HG03135 (cell line): ENCODE measurements around the gene C1orf141.
"Not testable (repeated sequence)": the region's sequence is repeated elsewhere in the genome, so short reads cannot be mapped to it uniquely, and the experiment has no call there.

Experiments used
- ATAC-seq: cut with Tn5 transposase; IDR thresholded peaks from one replicate; pipeline ENCODE4 v1.9.1; 2021; ENCODE audit warnings: mild to moderate bottlenecking, moderate library complexity; ENCODE audit not compliant: unreplicated experiment

The C1orf141 gene

DNA sequence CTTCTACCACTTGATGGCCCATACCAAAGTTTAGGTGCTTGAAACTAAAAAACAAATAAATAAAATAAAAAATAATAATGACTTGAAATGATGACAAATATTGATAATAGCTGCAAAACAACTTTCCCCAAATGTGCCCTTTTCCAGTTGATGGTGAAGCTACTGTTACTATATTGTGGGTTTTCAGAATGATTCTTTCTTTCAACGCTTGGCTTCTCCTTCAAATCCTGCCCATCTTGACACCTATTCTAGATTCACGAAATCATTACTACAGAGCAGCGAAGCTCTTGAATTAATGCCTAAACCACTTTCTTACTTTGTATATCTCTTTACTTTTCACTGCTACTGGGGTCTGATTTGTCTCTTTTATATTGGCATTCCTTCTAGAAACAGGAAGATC lies 9.2 kb upstream of the C1orf141 start:
- no peak for ATAC-seq

DNA sequence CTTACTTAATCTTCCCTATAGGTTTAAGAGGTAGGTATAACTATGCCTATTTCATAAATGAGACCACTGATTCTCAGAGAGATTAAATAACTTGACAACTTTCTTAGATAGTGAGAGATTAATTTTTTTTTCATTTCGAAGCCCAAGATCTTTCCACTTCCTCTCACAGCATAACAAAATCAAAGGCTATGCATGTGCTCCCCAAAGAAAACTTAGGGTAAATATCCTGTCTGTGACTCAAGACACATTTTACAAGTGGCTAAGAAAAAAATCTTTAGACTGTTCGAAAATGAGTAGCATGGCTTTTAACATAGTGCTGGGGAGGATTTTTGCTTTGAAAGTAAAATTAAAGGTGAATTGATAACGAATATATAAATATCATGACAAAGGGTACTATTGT lies 8.2 kb upstream of the C1orf141 start:
- no peak for ATAC-seq

DNA sequence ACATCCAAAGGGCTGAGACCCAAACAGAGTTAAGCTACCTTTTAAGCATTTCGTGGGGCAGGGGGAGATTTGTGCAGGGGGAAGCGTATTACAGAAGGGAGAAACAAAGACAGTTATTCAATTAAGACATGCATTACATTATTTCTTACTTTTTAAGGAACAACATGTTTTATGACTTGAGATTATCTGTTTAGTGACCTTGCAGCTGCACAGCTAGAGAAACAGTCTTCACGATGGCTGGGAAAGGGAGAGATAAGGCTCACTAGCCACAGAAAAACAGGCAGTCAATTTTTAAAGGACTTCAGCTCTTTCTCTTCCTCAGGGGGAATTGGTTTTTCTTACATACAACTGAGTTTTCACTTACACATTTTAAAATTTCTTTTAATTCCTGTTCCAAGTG lies 7.1 kb upstream of the C1orf141 start:
- ATAC-seq: not testable (repeated sequence)

DNA sequence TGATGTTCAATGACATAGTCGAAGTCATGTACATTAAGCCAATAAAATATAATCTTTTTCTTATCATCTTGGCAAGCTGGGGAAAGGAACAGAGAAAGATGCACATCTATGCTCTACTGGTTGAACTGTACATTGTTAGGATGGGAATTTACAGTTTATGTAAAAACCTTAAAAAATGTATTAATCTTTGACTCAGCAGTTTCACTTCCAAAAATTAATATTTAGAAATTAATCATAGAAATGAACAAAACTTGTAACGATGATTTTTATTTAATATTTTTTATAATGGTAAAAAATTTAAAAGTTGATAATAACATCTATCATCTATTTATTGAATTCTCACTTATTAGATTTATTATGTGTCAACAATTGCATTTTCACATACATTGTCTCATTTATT lies 5.7 kb upstream of the C1orf141 start:
- no peak for ATAC-seq

DNA sequence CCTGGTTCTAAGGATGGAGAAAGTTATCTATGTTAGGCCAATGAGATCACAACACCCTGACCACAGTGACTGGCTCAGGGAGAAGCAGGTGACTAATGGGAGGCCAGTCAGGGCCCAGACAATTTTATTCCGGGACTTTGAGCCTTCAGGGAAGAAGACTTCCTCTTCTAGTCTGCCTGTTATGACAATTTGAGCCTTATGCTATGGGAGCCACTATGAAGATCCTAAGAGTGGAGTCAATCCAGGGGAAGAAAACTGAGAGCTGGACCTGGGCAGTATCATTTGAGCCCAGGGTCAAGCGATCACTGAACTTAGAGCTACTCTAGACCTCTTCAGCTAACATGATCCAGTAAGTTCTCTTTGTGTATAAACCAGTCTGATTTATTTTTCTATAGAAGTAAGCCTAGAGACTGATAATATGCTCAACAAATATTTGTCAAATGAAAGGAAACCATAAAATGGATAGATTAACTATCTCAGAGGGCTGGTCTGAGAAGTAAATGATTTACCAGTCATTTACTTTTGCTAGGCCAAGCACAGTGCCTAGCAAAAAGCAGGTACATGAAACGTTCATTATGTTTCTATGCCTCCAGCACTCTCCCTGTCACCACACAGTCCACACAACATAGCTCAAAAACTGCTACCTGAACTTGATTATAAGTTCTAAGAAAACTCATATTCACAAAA lies 4.2 kb upstream of the C1orf141 start:
- no peak for ATAC-seq

DNA sequence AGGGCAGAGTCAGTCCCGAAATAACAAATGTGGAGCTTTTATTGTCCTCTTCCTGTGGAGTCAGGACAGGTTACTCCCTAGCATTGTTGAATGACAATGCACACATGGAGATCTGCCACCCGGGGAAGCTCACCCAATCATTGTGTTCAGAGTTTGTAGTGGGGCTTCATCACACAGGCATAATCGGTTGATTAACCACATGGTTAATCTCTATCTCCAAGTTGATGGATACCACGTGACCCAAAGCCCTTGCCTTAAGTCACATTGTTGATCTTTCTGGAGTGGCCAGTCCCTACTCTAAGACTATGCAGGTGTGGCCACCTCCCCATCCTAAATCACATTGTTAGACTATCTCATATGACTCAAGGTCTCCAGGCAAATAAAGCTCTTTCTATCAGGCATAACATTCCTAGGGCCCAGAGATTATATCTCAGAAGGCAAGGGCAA lies 2.6 kb upstream of the C1orf141 start:
- no peak for ATAC-seq

DNA sequence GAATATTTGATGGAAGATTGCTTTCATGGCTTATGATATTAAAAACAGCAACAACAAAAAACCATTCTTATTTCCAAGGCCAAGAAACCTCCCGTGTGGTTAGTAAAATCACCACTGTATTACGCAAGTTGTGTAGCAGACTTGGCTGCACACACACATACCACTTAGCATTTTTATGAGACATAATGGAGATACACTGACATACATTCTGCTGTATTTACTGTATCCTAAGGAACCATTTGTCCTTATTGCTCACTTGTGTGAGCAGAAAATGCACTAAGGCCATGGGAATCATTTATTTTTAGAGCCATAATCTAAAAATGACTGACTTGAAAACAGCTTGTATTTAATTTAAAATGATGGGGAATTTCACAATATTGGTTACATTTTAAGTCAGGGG lies 584 bp upstream of the C1orf141 start:
- ATAC-seq: no peak

DNA sequence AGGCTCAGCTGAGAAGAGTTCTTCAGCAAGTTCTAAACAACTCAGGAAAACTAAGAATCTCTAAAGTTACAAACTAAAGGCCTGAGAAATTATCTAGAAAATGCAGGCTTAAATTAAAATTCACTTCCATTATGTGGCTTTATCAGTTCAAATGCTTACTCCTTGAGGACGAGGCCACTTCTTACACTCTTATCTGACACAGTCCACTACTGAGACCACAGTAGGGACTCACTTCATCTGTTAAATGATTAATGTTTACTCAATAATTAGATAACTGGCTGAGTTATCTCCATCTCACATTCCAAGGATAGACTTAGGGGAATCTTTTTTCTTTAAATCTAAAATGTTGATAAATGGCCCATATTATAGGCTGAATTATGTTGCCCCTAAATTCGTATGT lies 1.6 kb downstream of the C1orf141 start:
- ATAC-seq: no peak

DNA sequence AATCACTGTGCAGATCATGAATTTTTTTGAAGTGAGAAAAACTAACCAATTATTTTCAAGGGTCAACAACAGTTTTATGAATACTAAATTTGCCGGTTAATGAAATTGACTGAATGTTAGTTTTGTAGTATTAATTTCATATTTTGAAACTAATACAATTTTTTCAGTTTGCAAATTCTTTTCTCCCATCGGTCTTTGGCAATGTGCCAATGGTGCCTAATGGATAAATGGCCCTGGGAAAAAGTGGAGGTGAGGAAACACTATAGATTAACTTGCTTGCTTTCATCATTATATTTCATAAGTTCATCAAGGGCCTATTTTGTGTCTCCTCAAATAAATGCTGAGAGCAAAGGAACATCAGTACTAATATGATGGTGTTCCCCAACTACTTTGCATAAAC lies 4.1 kb downstream of the C1orf141 start:
- no peak for ATAC-seq

DNA sequence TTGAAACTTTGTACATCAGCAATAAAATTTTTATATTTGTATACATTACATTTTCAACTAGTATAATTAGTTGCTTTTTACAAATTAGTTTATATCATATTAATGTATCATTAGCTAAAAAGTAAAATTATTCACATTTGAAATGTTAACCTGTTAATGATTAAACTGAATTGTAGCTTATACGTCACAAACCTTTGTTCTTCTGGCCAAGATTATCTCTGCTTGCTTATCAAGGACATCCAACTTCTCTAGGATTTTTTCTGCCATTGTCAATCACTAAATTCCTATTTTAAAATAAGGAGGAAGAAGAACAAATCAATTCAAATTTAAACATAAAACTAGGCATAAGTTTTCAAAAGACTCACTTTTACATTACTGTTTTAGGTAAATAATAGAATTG lies 7.8 kb downstream of the C1orf141 start:
- ATAC-seq: no peak

DNA sequence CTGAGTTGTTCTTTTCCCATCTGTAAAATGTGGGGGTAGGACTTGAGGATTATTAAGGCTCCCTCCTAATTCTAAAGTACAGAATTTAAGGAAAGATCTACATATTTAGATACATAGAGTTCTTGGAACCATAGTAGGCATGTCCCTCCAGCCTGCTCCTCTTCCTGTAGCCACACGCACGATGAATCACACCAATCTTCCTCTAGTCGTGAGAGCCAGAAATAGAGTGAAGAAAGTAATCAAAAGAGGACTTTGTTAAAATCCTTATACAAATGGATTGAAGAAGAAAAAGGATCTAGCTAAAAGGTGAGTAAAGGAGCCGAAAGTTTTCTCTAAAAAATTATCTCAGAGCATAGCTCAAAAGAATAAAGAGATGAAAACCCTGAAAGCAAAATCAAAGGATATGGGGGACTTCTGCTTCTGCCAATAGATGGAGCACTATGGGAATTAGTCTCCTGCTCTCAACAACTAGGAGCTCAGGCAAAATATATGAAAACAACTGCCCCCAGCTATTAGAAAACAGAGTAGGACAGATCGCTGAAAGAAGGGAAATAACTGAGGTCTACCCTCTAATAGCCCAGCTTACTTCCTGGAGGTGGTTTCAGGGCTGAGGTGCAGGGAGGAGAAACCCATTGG lies 8.5 kb downstream of the C1orf141 start:
- no peak for ATAC-seq

DNA sequence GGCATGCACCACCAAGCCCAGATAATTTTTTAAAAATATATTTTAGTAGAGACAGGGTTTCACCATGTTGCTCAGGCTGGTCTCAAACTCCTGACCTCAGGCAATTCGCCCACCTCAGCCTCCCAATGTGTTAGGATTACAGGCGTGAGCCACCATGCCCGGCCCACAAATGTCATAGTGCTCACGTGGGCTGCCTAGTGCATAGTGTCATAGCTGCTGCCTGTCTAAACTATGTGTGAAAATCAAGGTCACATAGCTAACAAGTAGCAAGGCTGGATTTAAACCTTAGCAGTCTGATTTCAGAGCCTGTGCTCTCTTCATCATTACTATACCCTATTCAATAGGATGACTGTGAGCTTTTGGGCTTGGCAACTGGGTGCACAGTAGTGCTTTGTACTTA lies 10.3 kb downstream of the C1orf141 start:
- ATAC-seq: no peak

DNA sequence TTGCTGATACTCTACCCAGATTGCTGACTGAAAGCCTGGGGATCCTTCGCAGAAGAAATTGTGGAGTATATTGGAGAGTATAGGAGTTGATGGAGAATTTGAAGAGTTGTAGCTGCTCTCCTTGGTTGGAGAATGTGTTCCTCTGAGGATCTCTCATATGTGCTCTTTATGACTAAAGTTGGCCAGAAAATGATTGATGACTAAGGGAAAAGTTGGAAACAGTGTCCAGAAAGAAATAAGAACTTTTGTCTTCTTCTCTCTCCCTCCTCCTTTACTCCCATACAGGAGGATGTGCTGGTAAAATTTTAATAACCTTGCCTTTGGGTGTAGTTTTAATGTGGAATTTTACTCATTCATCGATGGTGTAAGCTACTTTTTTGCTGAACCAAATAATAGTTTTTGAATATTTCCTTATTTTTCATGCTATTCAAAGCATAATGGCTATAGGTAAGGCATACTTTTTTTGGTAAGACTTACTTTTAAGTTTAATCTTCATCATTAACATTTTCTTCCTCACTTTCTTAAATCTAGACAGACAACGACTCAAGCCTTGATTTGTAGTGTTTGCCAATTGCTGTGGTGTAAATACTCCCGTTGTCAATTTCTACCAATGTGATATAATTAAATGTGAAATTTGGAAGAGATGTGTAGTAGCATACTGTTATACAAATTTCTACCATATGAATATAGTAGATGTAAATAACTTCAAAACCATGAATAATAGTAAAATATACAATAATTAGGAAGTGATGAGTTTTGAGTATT lies 13.7 kb downstream of the C1orf141 start:
- no peak for ATAC-seq

DNA sequence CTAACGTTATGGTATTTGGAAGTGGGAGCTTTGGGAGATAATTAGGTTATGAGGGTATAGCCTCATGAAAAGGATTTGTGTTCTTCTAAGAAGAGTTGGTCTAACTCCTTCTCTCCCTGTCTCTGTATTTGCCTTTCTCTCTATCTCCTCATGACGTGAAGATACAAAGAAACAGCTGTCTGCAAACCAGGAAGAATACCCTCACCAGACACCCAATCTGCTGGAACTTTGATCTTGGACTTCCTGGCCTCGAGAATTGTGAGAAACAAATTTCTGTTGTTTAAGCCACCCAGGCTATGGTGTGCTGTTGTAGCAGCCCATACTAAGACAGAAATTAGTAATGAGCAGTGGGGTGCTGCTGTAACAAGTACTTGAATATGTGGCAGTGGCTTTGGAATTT lies 16.1 kb downstream of the C1orf141 start:
- ATAC-seq: no peak

DNA sequence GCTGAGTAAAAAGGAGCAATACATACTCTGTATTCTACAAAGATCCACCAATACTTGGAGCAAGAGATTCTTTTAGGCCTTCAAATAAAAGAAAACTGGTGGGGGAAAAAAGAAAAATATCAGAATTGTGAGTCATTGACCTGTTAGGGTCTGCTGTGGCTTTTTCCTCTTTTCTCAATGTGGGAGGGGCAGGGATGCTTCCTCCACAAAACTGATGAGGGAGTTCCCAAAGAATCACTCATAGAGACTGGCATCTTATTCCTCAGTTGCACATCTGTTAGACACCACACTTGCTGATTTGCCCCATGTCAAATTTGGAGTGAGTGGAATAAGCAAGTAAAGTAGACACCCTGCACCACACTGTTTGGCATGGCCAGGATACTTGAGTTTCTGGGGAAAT lies 16.6 kb downstream of the C1orf141 start:
- ATAC-seq: no peak

DNA sequence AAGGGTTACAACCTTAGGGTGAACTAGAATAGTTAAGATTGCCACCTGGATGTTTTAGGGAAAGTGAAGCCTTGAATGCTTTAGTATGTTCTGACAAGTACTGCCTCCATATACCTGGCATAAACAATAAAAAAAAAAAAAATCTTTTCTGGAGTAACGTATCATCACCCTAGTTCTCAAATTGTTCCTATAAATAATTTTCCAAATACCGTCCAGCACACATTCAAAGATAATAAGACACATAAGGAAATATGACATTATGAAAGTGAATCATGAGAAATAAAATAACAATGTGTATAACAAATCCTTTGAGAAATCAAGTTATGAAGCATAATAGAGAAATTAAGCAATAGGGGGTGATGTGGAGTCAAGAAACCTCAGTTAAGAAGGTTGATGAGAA lies 20.6 kb downstream of the C1orf141 start:
- ATAC-seq: no peak

DNA sequence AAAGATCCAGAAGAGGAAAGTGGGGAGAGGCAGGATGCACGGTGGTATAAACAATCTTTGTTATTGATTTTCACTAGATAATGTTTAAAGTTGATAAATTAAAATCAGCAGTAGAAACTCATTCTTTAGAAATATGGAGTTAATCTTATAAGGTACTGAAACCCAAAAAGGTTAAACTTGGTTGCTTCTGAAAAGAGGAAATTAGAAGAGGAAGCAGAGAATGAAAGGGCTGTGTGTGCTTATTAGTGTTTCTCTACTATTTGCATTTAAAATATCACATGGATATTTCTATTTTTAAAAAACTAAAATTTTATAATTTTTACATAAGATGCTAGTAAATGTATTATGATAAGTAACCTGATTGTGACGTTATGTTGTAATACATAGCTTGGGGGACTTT lies 24.4 kb downstream of the C1orf141 start:
- ATAC-seq: peak; percentile 46

DNA sequence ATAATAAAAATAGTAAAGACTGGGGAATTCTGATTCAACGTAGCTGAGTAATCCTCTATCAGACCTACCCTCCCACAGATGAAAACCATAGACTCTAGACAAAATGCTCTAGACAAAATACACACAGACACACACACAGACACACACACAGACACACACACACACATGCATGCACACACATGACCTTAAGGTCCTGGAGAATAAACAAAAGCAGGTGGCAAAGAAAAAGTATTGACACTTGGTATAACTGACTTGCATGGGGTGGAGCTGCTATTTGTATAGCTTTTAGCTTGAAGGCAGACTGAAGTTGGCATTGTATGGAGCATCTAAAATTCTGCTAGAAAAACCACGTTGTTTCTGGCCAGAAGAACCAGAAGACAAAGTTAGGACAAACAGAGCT lies 29.3 kb downstream of the C1orf141 start:
- ATAC-seq: no peak

DNA sequence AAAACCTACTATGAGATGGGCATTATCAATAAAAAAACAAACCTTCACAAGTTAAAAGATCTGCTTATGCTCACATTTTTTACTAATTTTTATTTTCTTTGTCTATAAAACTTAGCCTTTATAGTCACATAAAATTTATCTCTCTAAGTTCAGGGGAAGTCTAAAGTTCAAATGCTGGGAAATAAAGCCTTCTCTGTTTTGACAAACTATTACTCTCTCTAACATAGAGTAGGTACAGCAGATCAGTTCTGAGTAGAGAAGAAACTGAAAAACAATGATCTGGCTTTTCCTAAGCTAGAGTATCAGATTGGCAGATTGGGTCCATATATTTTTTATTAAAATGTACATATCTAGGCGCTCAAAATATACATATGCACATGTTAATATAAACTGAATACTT lies 31.2 kb downstream of the C1orf141 start:
- no peak for ATAC-seq

DNA sequence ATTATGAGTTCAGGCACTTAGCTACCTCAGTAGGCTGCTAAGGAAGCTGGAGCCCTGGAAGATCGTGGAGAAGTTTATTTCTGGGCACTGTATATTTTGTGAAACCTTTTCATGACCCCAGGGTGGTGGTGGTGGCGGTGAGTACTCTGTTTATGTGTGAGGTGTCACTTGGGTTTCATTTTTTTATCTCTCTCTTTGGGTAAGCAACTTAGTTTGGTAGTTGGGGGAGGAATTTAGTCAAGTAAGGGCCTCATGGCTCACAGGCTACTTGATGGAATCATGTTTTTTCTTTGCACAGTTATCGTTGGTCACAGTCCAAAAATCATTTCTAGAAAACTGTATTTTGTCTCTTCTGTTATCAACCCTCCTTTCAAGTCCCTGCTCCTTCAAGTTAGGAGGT lies 33.9 kb downstream of the C1orf141 start:
- no peak for ATAC-seq

DNA sequence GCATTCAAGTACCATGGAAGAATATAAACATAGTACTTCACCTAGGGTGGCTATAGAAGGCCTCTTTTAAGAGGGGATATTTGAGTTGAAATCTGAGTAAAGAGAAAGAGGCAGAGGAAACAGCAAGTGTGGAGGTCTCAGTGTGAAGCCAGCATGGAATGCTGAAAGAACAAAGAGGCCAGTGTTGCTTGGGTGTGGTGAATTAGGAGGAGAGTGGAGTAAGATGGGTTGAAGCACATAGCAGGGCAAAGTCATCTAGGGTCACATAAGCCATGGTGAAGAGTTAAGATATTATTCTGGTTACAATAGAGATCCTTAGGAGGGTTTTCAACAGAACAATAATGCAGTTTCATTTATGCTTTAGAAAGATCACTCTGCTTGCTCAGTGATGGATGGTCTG lies 37.5 kb downstream of the C1orf141 start:
- no peak for ATAC-seq

DNA sequence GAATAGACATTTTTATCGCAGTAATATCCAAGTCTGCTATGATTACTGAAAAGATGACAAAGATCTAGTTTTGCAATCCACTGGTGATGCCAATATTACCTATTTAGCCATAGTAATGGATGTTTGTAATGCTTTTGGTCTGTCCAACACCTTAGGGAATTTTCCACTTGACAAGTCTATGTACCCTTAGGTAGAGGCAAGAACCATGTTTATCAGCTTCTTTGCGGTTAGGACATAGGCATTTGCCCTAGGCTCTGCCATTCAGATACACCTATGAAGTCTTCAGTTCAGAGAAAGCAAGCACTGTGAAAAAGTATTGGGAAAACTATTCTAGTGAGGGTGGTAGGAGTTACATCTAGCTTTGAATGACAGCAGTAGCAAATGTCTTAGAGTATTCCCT lies 40.6 kb downstream of the C1orf141 start:
- no peak for ATAC-seq
